HepG2 (cell line): ENCODE results near the gene BLOC1S2. TPM values are rescaled to one million over a fixed set of nuclear protein-coding genes. Genes with fewer than 3 reads are reported as not detected.
A peak's percentile ranks its signal among the peaks of the same experiment; 100 is the strongest.

ENCODE experiments used
- DRAP1 ChIP-seq: IDR thresholded peaks from 2 replicates; pipeline ENCODE4 v1.6.1; 2016; ENCODE audit warnings: missing genetic modification reagents, missing compliant biosample characterization
- ETS1 ChIP-seq: sonication (generic); formaldehyde crosslinking; IDR thresholded peaks from 2 replicates; pipeline ENCODE4 v1.4.0; 2020; ENCODE audit warnings: missing genetic modification reagents
- GABPB1 ChIP-seq: IDR thresholded peaks from 2 replicates; pipeline ENCODE4 v1.6.1; 2016; ENCODE audit warnings: mild to moderate bottlenecking, missing genetic modification reagents, moderate library complexity, missing compliant biosample characterization
- HDAC2 ChIP-seq: sonication (generic); formaldehyde crosslinking; IDR thresholded peaks from 2 replicates; pipeline ENCODE4 v1.4.0; 2020; ENCODE audit warnings: missing genetic modification reagents
- HIC2 ChIP-seq: sonication (generic); formaldehyde crosslinking; IDR thresholded peaks from 2 replicates; pipeline ENCODE4 v1.9.0; 2022; ENCODE audit warnings: low read depth, missing genetic modification reagents
- MAF1 ChIP-seq: sonication (generic); formaldehyde crosslinking; IDR thresholded peaks from 2 replicates; pipeline ENCODE4 v1.5.0; 2020; ENCODE audit warnings: missing genetic modification reagents, borderline replicate concordance
- PHB2 ChIP-seq: fragments of 450-650 bp; IDR thresholded peaks from 2 replicates; pipeline ENCODE4 v1.6.1; 2018; ENCODE audit not compliant: partially characterized antibody
- REL ChIP-seq: sonication (generic); formaldehyde crosslinking; conservative IDR thresholded peaks from 2 replicates; pipeline ENCODE4 v1.8.0; 2022; ENCODE audit warnings: mild to moderate bottlenecking, missing genetic modification reagents, moderate library complexity
- ZBTB40 ChIP-seq, 2 experiments: fragments of 450-650 bp in 1 of 2; sonication (generic) in 1 of 2; formaldehyde crosslinking in 1 of 2; IDR thresholded peaks; 2 replicates each; pipeline versions ENCODE4 v1.6.1 to v1.8.0; 2016 to 2022; ENCODE audit warnings: antibody characterized with exemption in 1 of 2, mild to moderate bottlenecking in 1 of 2, missing genetic modification reagents in 1 of 2
- ZNF317 ChIP-seq: sonication (generic); formaldehyde crosslinking; IDR thresholded peaks from 2 replicates; pipeline ENCODE4 v1.5.0; 2020; ENCODE audit warnings: mild to moderate bottlenecking, missing genetic modification reagents
- ZNF496 ChIP-seq: sonication (generic); formaldehyde crosslinking; IDR thresholded peaks from 2 replicates; pipeline ENCODE4 v1.8.1; 2023; ENCODE audit warnings: mild to moderate bottlenecking, moderate library complexity, missing genetic modification reagents; ENCODE audit not compliant: insufficient replicate concordance
- ZNF775 ChIP-seq: sonication (generic); formaldehyde crosslinking; IDR thresholded peaks from 2 replicates; pipeline ENCODE4 v1.4.0; 2020; ENCODE audit warnings: missing genetic modification reagents, mild to moderate bottlenecking, moderate library complexity, borderline replicate concordance
- ZNF839 ChIP-seq: sonication (generic); formaldehyde crosslinking; IDR thresholded peaks from 2 replicates; pipeline ENCODE4 v1.4.0; 2020; ENCODE audit warnings: missing genetic modification reagents, mild to moderate bottlenecking, borderline replicate concordance
- polyA plus RNA-seq, 8 experiments: library from polyadenylated mRNA; depleted of rRNA in 3 of 8; stranded (reverse) in 7 of 8; unstranded in 1 of 8; fragments of >200 nt; fragmentation: Illumina TruSeq in 4 of 8; extraction: Trizol in 4 of 8; gene quantifications; 2 replicates each; pipeline versions ENCODE4 v1.2.1 to v1.2.3, GENCODE V29; 2011 to 2016; ENCODE audit warnings: low read depth in 4 of 8, missing spikeins in 1 of 8, mixed read lengths in 1 of 8; ENCODE audit not compliant: insufficient read depth in 1 of 8
- total RNA-seq, 5 experiments: library from RNA; depleted of rRNA; stranded (reverse); fragments of >200 nt; fragmentation: Illumina TruSeq; extraction: Trizol; gene quantifications; 2 replicates each; pipeline ENCODE4 v1.2.3, GENCODE V29; 2016; ENCODE audit warnings: low read depth in 1 of 5

Gene BLOC1S2
- total and polyA plus RNA-seq, 2 of the 13 experiments (the other 11 are each of a cell fraction or from before 2014, with no cell fraction given): 22.3 to 64.4 TPM

- TF ChIP-seq ZNF775 (CRISPR knock-in tag) (no peak), ETS1 (CRISPR knock-in tag) (no peak), ZNF839 (CRISPR knock-in tag) (peak; percentile 95; the same call in 1 of the 2 replicates), GABPB1 (CRISPR knock-in tag) (peak; percentile 93), HIC2 (CRISPR knock-in tag) (peak; percentile 83), HDAC2 (no peak), PHB2 (no peak), DRAP1 (CRISPR knock-in tag) (peak; percentile 74; the same call in 1 of the 2 replicates), REL (CRISPR knock-in tag) (0 out of 2 replicates have a peak, but pooled peaks have one; percentile 48), MAF1 (CRISPR knock-in tag) (0 out of 2 replicates have a peak, but pooled peaks have one; percentile 36), ZNF496 (CRISPR knock-in tag) (no peak), ZNF317 (peak; percentile 67; the same call in 1 of the 2 replicates), ZBTB40 (IDR thresholded peaks at IDR 0.05) (no peak), ZBTB40 (CRISPR knock-in tag; IDR thresholded peaks at IDR 0.05) (peak; percentile 88)
These were observed at the start of gene BLOC1S2 (continued) for GRCh38 chr10:100286051-100287033.
